A549 (cell line): ENCODE data around the gene CNIH3.

Experiments
- POLR2A ChIP-seq: IDR thresholded peaks from 2 replicates; pipeline ENCODE4 v1.6.1; 2012; ENCODE audit warnings: mild to moderate bottlenecking, low read length
- RFX5 ChIP-seq: fragments of 450-650 bp; IDR thresholded peaks from 2 replicates; pipeline ENCODE4 v1.7.1; 2014; ENCODE audit warnings: antibody characterized with exemption, mild to moderate bottlenecking, moderate library complexity

DNA sequence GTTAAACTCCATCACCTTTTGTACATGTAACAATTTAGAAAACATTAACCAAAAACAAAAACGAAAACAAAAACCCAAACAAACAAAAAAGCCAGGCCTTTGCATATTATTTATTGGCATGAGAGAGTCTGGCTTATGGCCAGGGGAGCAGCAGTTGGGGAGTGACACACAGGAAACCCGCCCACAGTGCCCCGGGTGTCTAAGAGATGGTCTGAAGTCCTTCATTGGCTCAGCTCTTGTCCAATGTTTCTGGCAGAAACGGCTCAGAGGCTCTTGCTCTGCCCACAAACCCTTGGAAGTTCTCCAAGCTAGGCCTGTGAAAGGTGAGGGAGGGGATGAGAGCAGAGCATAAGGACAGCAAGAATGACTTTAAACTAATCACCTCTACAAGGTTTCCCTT lies 131.5 kb downstream of the CNIH3 start:
- TF ChIP-seq POLR2A (no peak), RFX5 (no peak)
